ENCODE data around the gene TRPC4.
"Not testable (repeated sequence)": the region's sequence is repeated elsewhere in the genome, so short reads cannot be mapped to it uniquely, and the experiment has no call there.

The TRPC4 gene

GRCh38 chr13:37596805-37597204, 272.8 kb downstream of the TRPC4 start:
- no peak for DNase-seq

GRCh38 chr13:37595162-37595561, 274.4 kb downstream of the TRPC4 start:
- no peak for DNase-seq

- no peak for DNase-seq
These were observed 275.0 kb downstream of the TRPC4 start for GRCh38 chr13:37594550-37594949.

- DNase-seq: not testable (repeated sequence)
These were observed 280.2 kb downstream of the TRPC4 start for GRCh38 chr13:37589381-37589780.

- no peak for DNase-seq
These were observed 282.3 kb downstream of the TRPC4 start for GRCh38 chr13:37587236-37587635.

All from activated CD4-positive, alpha-beta T cell treated with anti-CD3 and anti-CD28 coated beads, Interleukin-2, amount 50 U/mL, for 48 hours (primary cell).